Neural progenitor cell (in vitro differentiated cells): Measurements from ENCODE around the gene KHNYN. TPM values are rescaled to one million over a fixed set of nuclear protein-coding genes. Genes with fewer than 3 reads are reported as not detected.

Experiments used
- DNase-seq: peaks from one replicate; pipeline ENCODE4 v3.0.0-alpha.2; 2016; ENCODE audit warnings: low spot score
- H2AFZ ChIP-seq: fragments of 200-600 bp; sonication (generic); replicated peaks from 2 replicates; pipeline ENCODE4 v1.6.1; 2016; ENCODE audit warnings: antibody characterized with exemption
- H3F3A ChIP-seq: fragments of 200-600 bp; sonication (generic); 2 replicates; pipeline ENCODE4 v1.6.1; 2016; ENCODE audit warnings: antibody characterized with exemption, low read depth
- H3K27ac ChIP-seq: fragments of 200-600 bp; sonication (generic); 2 replicates; pipeline ENCODE4 v1.5.1; 2016; ENCODE audit warnings: mild to moderate bottlenecking
- H3K27me3 ChIP-seq: fragments of 200-600 bp; sonication (generic); 2 replicates; pipeline ENCODE4 v1.6.1; 2016; ENCODE audit warnings: mild to moderate bottlenecking, moderate library complexity
- H3K36me3 ChIP-seq: fragments of 200-600 bp; sonication (generic); 2 replicates; pipeline ENCODE4 v1.5.1; 2016
- H3K4me1 ChIP-seq: fragments of 200-600 bp; sonication (generic); 2 replicates; pipeline ENCODE4 v1.6.1; 2016; ENCODE audit warnings: mixed run types
- H3K4me2 ChIP-seq: fragments of 200-600 bp; sonication (generic); 2 replicates; pipeline ENCODE4 v1.6.1; 2016
- H3K4me3 ChIP-seq: fragments of 200-600 bp; sonication (generic); 2 replicates; pipeline ENCODE4 v1.5.1; 2016
- H3K79me2 ChIP-seq: fragments of 200-600 bp; sonication (generic); 2 replicates; pipeline ENCODE4 v1.6.1; 2016; ENCODE audit warnings: low read depth
- H3K9ac ChIP-seq: fragments of 200-600 bp; sonication (generic); 2 replicates; pipeline ENCODE4 v1.6.1; 2016
- H3K9me3 ChIP-seq: fragments of 200-600 bp; sonication (generic); 2 replicates; pipeline ENCODE4 v1.5.1; 2016; ENCODE audit warnings: low read depth
- H4K20me1 ChIP-seq: fragments of 200-600 bp; sonication (generic); 2 replicates; pipeline ENCODE4 v1.6.1; 2016; ENCODE audit warnings: low read depth
- H3K27ac Mint-ChIP-seq: 3 replicates; pipeline ENCODE4 v1.8.0; 2021; ENCODE audit warnings: mixed read lengths
- H3K27me3 Mint-ChIP-seq: 2 replicates; pipeline ENCODE4 v1.8.0; 2022; ENCODE audit warnings: low read depth, mild to moderate bottlenecking, inconsistent platforms, moderate library complexity, mixed read lengths; ENCODE audit not compliant: insufficient read depth
- H3K36me3 Mint-ChIP-seq: 3 replicates; pipeline ENCODE4 v1.8.0; 2021; ENCODE audit warnings: mixed read lengths
- H3K4me1 Mint-ChIP-seq: 3 replicates; pipeline ENCODE4 v1.8.0; 2021; ENCODE audit warnings: mixed read lengths
- H3K4me3 Mint-ChIP-seq: 3 replicates; pipeline ENCODE4 v1.8.0; 2021; ENCODE audit warnings: mild to moderate bottlenecking, moderate library complexity, mixed read lengths
- H3K9me3 Mint-ChIP-seq: 3 replicates; pipeline ENCODE4 v1.8.0; 2020; ENCODE audit warnings: mixed read lengths
- CTCF ChIP-seq: fragments of 200-600 bp; sonication (generic); IDR thresholded peaks from 2 replicates; pipeline ENCODE4 v1.5.1; 2017; ENCODE audit warnings: antibody characterized with exemption, mild to moderate bottlenecking
- EZH2 ChIP-seq: fragments of 200-600 bp; sonication (generic); IDR thresholded peaks from 2 replicates; pipeline ENCODE4 v1.6.1; 2017; ENCODE audit warnings: antibody characterized with exemption, mild to moderate bottlenecking, moderate library complexity
- EZH2phosphoT487 ChIP-seq: fragments of 200-600 bp; sonication (generic); IDR thresholded peaks from 2 replicates; pipeline ENCODE4 v1.6.1; 2017; ENCODE audit warnings: antibody characterized with exemption
- total RNA-seq: library from RNA; depleted of rRNA; stranded (reverse); fragments of >200 nt; gene quantifications from 2 replicates; pipeline ENCODE4 v1.2.3, GENCODE V29; 2015; ENCODE audit warnings: low replicate concordance

Gene KHNYN
- total RNA-seq, 1 donor from 2014 or later, result 20.4 TPM

GRCh38 chr14:24388474-24389179 lies 41.1 kb upstream of the KHNYN start:
- no peak overlapping the region for H2AFZ ChIP-seq
- no peak overlapping the region for H3K4me3 ChIP-seq
- H3K27ac ChIP-seq, result no peak overlapping the region
- H3K36me3 Mint-ChIP-seq, result no peaks in the 10 kb centered on the region
- no peaks in the 10 kb centered on the region for H3K79me2 ChIP-seq
- DNase-seq, result no peak
- H3K9me3 Mint-ChIP-seq, result no peaks in the 10 kb centered on the region
- H4K20me1 ChIP-seq, result no peaks in the 10 kb centered on the region
- no peaks in the 10 kb centered on the region for H3K36me3 ChIP-seq
- H3K4me2 ChIP-seq, result no peak overlapping the region
- H3K9me3 ChIP-seq, result no peaks in the 10 kb centered on the region
- H3K9ac ChIP-seq, result no peak overlapping the region
- H3K27ac Mint-ChIP-seq, result peak overlapping the region; percentile 67
- peaks cover 5% of the 10 kb centered on the region for H3K27me3 Mint-ChIP-seq
- H3K27me3 ChIP-seq, result no peaks in the 10 kb centered on the region
- H3K4me1 ChIP-seq, result no peaks in the 10 kb centered on the region
- no peaks in the 10 kb centered on the region for H3F3A ChIP-seq
- peaks cover 22% of the 10 kb centered on the region for H3K4me1 Mint-ChIP-seq
- TF ChIP-seq CTCF, result no peak
- TF ChIP-seq EZH2, result no peak
- TF ChIP-seq EZH2phosphoT487, result no peak
- H3K4me3 Mint-ChIP-seq, result no peak overlapping the region

- H3K4me3 ChIP-seq, result no peak overlapping the region
- Mint-ChIP-seq H3K4me1 (peaks cover 24% of the 10 kb centered on the region), H3K27ac (peak overlapping the region; percentile 67), H3K36me3 (no peaks in the 10 kb centered on the region), H3K27me3 (peaks cover 5% of the 10 kb centered on the region), H3K9me3 (no peaks in the 10 kb centered on the region), H3K4me3 (no peak overlapping the region)
- H3K79me2 ChIP-seq, result no peaks in the 10 kb centered on the region
- H3K36me3 ChIP-seq, result no peaks in the 10 kb centered on the region
- H3K9ac ChIP-seq, result no peak overlapping the region
- no peaks in the 10 kb centered on the region for H3K4me1 ChIP-seq
- H3F3A ChIP-seq, result no peaks in the 10 kb centered on the region
- DNase-seq, result no peak
- H3K27ac ChIP-seq, result no peak overlapping the region
- H3K27me3 ChIP-seq, result no peaks in the 10 kb centered on the region
- H2AFZ ChIP-seq, result no peak overlapping the region
- H3K4me2 ChIP-seq, result no peak overlapping the region
- no peaks in the 10 kb centered on the region for H4K20me1 ChIP-seq
- no peaks in the 10 kb centered on the region for H3K9me3 ChIP-seq
- no peak for TF ChIP-seq CTCF
- no peak for TF ChIP-seq EZH2phosphoT487
- no peak for TF ChIP-seq EZH2
These were observed 40.4 kb upstream of the KHNYN start for GRCh38 chr14:24389226-24389848.

GRCh38 chr14:24390701-24391468 lies 38.9 kb upstream of the KHNYN start:
- Mint-ChIP-seq H3K4me3 (peak overlapping the region; percentile 57), H3K27ac (peak overlapping the region; percentile 81)

More at GRCh38 chr14:24390701-24391468, 38.9 kb upstream of the KHNYN start:
- no peak overlapping the region for H3K4me3 ChIP-seq
- H3K4me1 ChIP-seq, result no peaks in the 10 kb centered on the region
- no peak for DNase-seq
- no peaks in the 10 kb centered on the region for H3K36me3 Mint-ChIP-seq
- peaks cover 2% of the 10 kb centered on the region for H3K27me3 Mint-ChIP-seq
- H3F3A ChIP-seq, result no peaks in the 10 kb centered on the region
- no peak overlapping the region for H3K9ac ChIP-seq
- H3K79me2 ChIP-seq, result no peaks in the 10 kb centered on the region
- no peaks in the 10 kb centered on the region for H3K9me3 Mint-ChIP-seq
- H3K4me1 Mint-ChIP-seq, result peaks cover 24% of the 10 kb centered on the region
- no peaks in the 10 kb centered on the region for H3K9me3 ChIP-seq
- H3K4me2 ChIP-seq, result no peak overlapping the region
- TF ChIP-seq EZH2phosphoT487 (no peak), CTCF (no peak), EZH2 (no peak)
- no peaks in the 10 kb centered on the region for H3K36me3 ChIP-seq
- no peak overlapping the region for H2AFZ ChIP-seq
- H3K27me3 ChIP-seq, result no peaks in the 10 kb centered on the region
- H3K27ac ChIP-seq, result no peak overlapping the region
- no peaks in the 10 kb centered on the region for H4K20me1 ChIP-seq
